KBM-7 (cell line): ENCODE data around the gene SLC24A3.

Source experiments
- DNase-seq: peaks from one replicate; pipeline ENCODE4 v3.0.0-alpha.2; 2015
- in situ Hi-C: fragments of 300-500 bp; cut with MboI; formaldehyde crosslinking; loops from 2 replicates; pipeline ENCODE4 v1.14.3; 2020; ENCODE audit warnings: low sequenced_read_pairs, low pct_unique_long_range_greater_than_20kb, mixed read lengths

The SLC24A3 gene

GRCh38 chr20:19498756-19499155, 286.3 kb downstream of the SLC24A3 start:
- no peak for DNase-seq
- in situ Hi-C loops, result no loop called here

- in situ Hi-C loops, result no loop called here
Measured at GRCh38 chr20:19501476-19502115, 289.2 kb downstream of the SLC24A3 start.

GRCh38 chr20:19502169-19502568, 289.7 kb downstream of the SLC24A3 start:
- in situ Hi-C loops, result no loop called here

More at GRCh38 chr20:19501476-19502115, 289.2 kb downstream of the SLC24A3 start:
- DNase-seq, result no peak

GRCh38 chr20:19504251-19504650, 291.8 kb downstream of the SLC24A3 start:
- in situ Hi-C loops, result no loop called here

More at GRCh38 chr20:19502169-19502568, 289.7 kb downstream of the SLC24A3 start:
- DNase-seq, result no peak

GRCh38 chr20:19506021-19506420, 293.6 kb downstream of the SLC24A3 start:
- no peak for DNase-seq
- in situ Hi-C loops, result no loop called here

More at GRCh38 chr20:19504251-19504650, 291.8 kb downstream of the SLC24A3 start:
- no peak for DNase-seq

GRCh38 chr20:19508449-19508848, 296.0 kb downstream of the SLC24A3 start:
- in situ Hi-C loops, result no loop called here
- no peak for DNase-seq

GRCh38 chr20:19510611-19511010, 298.2 kb downstream of the SLC24A3 start:
- in situ Hi-C loops, result no loop called here
- no peak for DNase-seq

- DNase-seq, result no peak
Measured at GRCh38 chr20:19511931-19512330, 299.5 kb downstream of the SLC24A3 start.

GRCh38 chr20:19512886-19513677, 300.6 kb downstream of the SLC24A3 start:
- in situ Hi-C loops, result no loop called here
- no peak for DNase-seq

More at GRCh38 chr20:19511931-19512330, 299.5 kb downstream of the SLC24A3 start:
- in situ Hi-C loops, result no loop called here

- DNase-seq, result no peak
- in situ Hi-C loops, result no loop called here
Measured at GRCh38 chr20:19515074-19515473, 302.6 kb downstream of the SLC24A3 start.

GRCh38 chr20:19519466-19519865, 307.0 kb downstream of the SLC24A3 start:
- no peak for DNase-seq
- in situ Hi-C loops, result no loop called here

- no peak for DNase-seq
- in situ Hi-C loops, result no loop called here
Measured at GRCh38 chr20:19520261-19520660, 307.8 kb downstream of the SLC24A3 start.

GRCh38 chr20:19522071-19522801, 309.8 kb downstream of the SLC24A3 start:
- DNase-seq, result no peak
- in situ Hi-C loops, result no loop called here

- no peak for DNase-seq
- in situ Hi-C loops, result no loop called here
Measured at GRCh38 chr20:19522836-19523590, 310.6 kb downstream of the SLC24A3 start.

- in situ Hi-C loops, result no loop called here
- no peak for DNase-seq
Measured at GRCh38 chr20:19524691-19525090, 312.2 kb downstream of the SLC24A3 start.

- in situ Hi-C loops, result no loop called here
- DNase-seq, result no peak
Measured at GRCh38 chr20:19527509-19527908, 315.1 kb downstream of the SLC24A3 start.

- in situ Hi-C loops, result no loop called here
- DNase-seq, result no peak
Measured at GRCh38 chr20:19528286-19529030, 316.0 kb downstream of the SLC24A3 start.

GRCh38 chr20:19530006-19530405, 317.6 kb downstream of the SLC24A3 start:
- in situ Hi-C loops, result no loop called here
- DNase-seq, result no peak

- no peak for DNase-seq
- in situ Hi-C loops, result no loop called here
Measured at GRCh38 chr20:19531446-19531845, 319.0 kb downstream of the SLC24A3 start.
